ENCODE measurements around the gene IFNLR1. TPM values are rescaled to one million over a fixed set of nuclear protein-coding genes. Genes with fewer than 3 reads are reported as not detected.
A peak's percentile ranks its signal among the peaks of the same experiment; 100 is the strongest.

The IFNLR1 gene
- total and polyA plus RNA-seq, 9 of the 15 experiments (the other 6 are each of a cell fraction or from before 2014, with no cell fraction given): not detected

DNA sequence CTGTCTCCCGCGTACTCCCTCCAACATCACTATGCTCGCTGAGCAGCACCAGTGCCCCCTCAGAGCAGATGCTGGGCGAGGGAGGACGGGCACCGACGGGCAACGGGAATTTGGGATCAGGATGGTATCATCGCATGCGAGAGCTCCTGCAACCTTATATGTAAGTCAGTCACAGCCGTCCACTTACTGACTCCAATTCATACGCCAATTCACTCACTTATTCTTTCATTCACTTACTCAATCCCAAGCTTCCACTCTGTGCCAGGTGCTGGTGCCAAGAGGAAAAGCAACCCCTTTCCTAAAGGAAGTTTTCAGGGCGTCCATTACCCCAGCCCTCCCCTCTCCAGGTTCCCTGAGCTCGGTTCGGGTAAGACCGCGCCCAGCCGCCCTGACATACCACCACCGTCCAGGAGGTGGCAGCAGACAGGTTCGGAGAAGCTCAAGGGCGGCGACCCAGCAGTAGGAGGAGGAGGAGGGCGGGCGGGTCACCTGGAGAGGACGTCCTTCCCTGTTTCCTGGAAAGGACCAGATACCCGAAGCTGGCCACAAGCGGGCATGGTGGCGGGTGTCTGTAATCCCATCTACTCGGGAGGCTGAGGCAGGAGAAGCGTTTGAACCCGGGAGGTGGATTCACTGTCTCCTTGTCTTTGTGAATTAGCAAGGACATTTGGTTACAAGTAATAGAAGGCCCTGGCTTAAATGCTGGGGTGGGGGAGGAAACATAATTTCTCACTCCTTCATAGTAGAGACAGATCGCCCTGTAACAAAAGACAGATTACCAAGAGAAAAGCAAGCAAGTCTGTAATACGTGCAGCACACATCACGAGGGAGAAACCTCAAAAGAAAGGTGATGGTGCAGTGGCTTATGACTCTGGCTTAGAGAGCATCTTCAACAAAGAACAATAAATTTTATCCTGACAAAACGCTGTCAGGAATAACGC lies 36.6 kb downstream of the IFNLR1 start (continued):
- TF ChIP-seq, protein P1, sequence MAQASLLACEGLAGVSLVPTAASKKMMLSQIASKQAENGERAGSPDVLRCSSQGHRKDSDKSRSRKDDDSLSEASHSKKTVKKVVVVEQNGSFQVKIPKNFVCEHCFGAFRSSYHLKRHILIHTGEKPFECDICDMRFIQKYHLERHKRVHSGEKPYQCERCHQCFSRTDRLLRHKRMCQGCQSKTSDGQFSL (CRISPR knock-in tag; IDR thresholded peaks at IDR 0.05): no peak
- TF ChIP-seq, protein P1 (tag; IDR thresholded peaks at IDR 0.05): no peak
- TF ChIP-seq ATF7 (IDR thresholded peaks at IDR 0.05): no peak
- TF ChIP-seq HMG20B (CRISPR knock-in tag; IDR thresholded peaks at IDR 0.05): no peak
- TF ChIP-seq, protein P2, sequence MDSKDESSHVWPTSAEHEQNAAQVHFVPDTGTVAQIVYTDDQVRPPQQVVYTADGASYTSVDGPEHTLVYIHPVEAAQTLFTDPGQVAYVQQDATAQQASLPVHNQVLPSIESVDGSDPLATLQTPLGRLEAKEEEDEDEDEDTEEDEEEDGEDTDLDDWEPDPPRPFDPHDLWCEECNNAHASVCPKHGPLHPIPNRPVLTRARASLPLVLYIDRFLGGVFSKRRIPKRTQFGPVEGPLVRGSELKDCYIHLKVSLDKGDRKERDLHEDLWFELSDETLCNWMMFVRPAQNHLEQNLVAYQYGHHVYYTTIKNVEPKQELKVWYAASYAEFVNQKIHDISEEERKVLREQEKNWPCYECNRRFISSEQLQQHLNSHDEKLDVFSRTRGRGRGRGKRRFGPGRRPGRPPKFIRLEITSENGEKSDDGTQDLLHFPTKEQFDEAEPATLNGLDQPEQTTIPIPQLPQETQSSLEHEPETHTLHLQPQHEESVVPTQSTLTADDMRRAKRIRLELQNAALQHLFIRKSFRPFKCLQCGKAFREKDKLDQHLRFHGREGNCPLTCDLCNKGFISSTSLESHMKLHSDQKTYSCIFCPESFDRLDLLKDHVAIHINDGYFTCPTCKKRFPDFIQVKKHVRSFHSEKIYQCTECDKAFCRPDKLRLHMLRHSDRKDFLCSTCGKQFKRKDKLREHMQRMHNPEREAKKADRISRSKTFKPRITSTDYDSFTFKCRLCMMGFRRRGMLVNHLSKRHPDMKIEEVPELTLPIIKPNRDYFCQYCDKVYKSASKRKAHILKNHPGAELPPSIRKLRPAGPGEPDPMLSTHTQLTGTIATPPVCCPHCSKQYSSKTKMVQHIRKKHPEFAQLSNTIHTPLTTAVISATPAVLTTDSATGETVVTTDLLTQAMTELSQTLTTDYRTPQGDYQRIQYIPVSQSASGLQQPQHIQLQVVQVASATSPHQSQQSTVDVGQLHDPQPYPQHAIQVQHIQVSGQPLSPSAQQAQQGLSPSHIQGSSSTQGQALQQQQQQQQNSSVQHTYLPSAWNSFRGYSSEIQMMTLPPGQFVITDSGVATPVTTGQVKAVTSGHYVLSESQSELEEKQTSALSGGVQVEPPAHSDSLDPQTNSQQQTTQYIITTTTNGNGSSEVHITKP (IDR thresholded peaks at IDR 0.05; ENCODE audit: partially characterized antibody): no peak
- TF ChIP-seq, protein P3, sequence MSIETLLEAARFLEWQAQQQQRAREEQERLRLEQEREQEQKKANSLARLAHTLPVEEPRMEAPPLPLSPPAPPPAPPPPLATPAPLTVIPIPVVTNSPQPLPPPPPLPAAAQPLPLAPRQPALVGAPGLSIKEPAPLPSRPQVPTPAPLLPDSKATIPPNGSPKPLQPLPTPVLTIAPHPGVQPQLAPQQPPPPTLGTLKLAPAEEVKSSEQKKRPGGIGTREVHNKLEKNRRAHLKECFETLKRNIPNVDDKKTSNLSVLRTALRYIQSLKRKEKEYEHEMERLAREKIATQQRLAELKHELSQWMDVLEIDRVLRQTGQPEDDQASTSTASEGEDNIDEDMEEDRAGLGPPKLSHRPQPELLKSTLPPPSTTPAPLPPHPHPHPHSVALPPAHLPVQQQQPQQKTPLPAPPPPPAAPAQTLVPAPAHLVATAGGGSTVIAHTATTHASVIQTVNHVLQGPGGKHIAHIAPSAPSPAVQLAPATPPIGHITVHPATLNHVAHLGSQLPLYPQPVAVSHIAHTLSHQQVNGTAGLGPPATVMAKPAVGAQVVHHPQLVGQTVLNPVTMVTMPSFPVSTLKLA (conservative IDR thresholded peaks at IDR 0.05): no peak
- no peak for TF ChIP-seq HLTF (IDR thresholded peaks at IDR 0.05)
- no peak; a peak in 1 of 4 replicates for TF ChIP-seq SRF (CRISPR knock-in tag; IDR thresholded peaks at IDR 0.05)
- no peak for TF ChIP-seq DACH1 (IDR thresholded peaks at IDR 0.05; ENCODE audit: partially characterized antibody)
- TF ChIP-seq ETV1 (tag; conservative IDR thresholded peaks at IDR 0.05; ENCODE audit: low read depth): no peak
- TF ChIP-seq NBN (IDR thresholded peaks at IDR 0.05; ENCODE audit: low read depth): no peak
- TF ChIP-seq KLF1 (tag; IDR thresholded peaks at IDR 0.05): peak; percentile 44; the same call in 1 of the 2 replicates
- TF ChIP-seq, protein P4, sequence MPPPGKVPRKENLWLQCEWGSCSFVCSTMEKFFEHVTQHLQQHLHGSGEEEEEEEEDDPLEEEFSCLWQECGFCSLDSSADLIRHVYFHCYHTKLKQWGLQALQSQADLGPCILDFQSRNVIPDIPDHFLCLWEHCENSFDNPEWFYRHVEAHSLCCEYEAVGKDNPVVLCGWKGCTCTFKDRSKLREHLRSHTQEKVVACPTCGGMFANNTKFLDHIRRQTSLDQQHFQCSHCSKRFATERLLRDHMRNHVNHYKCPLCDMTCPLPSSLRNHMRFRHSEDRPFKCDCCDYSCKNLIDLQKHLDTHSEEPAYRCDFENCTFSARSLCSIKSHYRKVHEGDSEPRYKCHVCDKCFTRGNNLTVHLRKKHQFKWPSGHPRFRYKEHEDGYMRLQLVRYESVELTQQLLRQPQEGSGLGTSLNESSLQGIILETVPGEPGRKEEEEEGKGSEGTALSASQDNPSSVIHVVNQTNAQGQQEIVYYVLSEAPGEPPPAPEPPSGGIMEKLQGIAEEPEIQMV (tag; conservative IDR thresholded peaks at IDR 0.05; ENCODE audit: low read depth): no peak
- TF ChIP-seq ZNF146 (CRISPR knock-in tag; IDR thresholded peaks at IDR 0.05; ENCODE audit: unreplicated experiment): no peak
- TF ChIP-seq TEAD1 (CRISPR knock-in tag; IDR thresholded peaks at IDR 0.05): peak in 1 of 2 experiments; percentile 73; a peak in 1 of 4 replicates
- no peak for TF ChIP-seq EHMT2 (IDR thresholded peaks at IDR 0.05)
- TF ChIP-seq CBFB (CRISPR knock-in tag; IDR thresholded peaks at IDR 0.05): no peak
- no peak for TF ChIP-seq ZNF75A (CRISPR knock-in tag; IDR thresholded peaks at IDR 0.05)

Measured in K562 (cell line).